ENCODE data around the gene RALGAPA2.
"Not testable (repeated sequence)": the region's sequence is repeated elsewhere in the genome, so short reads cannot be mapped to it uniquely, and the experiment has no call there.

RALGAPA2 gene

DNA sequence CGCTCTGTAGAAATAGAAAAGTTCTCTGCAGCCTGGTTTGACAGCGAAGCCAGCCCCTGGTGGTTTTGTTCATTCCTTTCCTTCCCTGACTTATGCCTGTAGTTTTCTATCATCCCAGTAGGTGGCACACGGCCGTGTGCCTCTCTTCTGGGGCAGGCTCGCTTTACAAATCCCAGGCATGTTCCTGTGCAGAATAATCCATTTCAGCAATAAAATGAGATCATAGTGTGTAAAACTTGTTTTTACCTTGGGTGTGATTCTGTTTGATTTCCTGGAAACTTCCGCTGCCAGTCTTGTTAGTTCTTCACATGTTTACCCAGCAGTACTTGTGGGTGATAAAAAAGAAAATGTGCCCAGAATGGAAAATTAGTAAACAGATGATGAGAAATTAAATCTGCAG lies 352.0 kb downstream of the RALGAPA2 start:
- peak; percentile 33 to 43 for DNase-seq

DNA sequence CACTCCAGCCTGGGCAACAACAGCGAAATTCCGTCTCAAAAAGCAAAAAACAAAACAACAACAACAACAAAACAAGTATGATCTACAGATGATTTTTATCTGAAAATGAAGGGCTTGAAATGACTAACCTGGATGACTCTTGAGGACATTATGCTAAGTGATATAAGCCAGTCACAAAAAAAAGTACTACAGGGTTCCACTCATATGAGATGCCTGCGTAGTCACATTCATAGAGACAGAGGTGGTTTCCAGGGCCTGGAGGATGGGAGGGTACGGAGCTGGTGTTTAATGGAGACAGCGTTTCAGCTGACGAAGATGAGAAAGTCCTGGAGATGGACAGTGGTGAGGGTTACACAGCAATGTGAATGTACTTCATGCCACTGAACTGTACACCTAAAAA lies 352.8 kb downstream of the RALGAPA2 start:
- no peak for DNase-seq

DNA sequence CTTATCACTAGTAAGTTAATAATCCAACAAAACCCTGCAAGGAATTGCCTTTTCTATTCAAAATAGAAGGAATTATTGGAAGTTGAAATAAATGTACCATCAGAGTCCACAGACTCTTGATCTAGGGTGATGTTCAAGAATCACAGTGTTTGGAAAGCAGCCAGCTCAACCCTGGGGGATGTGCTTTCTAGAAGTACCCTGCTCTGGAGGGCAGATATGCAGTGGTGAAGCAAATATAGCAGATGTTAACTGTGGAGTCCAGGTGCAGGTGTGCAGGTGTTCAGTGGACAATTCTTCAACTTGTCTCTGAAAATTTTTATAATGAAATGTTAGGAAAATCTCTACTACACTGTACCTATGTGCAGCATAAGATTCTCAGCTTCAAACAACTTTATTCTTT lies 353.6 kb downstream of the RALGAPA2 start:
- no peak for DNase-seq

- DNase-seq = not testable (repeated sequence)
These were observed 356.9 kb downstream of the RALGAPA2 start for GRCh38 chr20:20355503-20355902.

- DNase-seq = no peak
These were observed 358.9 kb downstream of the RALGAPA2 start for GRCh38 chr20:20353576-20353975.

DNA sequence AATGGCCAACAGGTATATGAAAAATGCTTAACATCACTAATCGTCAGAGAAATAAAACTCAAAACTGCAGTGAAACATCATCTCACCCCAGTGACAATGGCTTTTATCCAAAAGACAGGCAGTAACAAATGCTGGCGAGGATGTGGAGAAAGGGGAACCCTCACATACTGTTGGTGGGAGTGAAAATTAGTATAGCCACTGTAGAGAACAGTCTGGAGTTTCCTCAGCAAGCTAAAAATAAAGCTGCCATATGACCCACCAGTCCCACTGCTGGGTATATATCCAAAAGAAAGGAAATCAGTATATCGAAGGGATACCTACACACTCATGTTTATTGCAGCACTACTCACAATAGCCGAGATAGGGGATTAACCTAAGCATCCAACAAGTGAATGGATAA lies 368.0 kb downstream of the RALGAPA2 start:
- DNase-seq = no peak

- DNase-seq = no peak
These were observed 368.5 kb downstream of the RALGAPA2 start for GRCh38 chr20:20343932-20344331.

Data from CD4-positive, alpha-beta T cell treated with Interleukin-4 for 1 hour (primary cell).